Iris pigment epithelial cell (primary cell): ENCODE results near the gene TAPT1.
"Not testable (repeated sequence)": the region's sequence is repeated elsewhere in the genome, so short reads cannot be mapped to it uniquely, and the experiment has no call there.

Source experiments
- DNase-seq: peaks from one replicate; pipeline ENCODE4 v3.0.0-alpha.2; 2011; ENCODE audit warnings: low read depth

TAPT1 gene

GRCh38 chr4:16169490-16169889 is 56.8 kb downstream of the TAPT1 start:
- no peak for DNase-seq

- no peak for DNase-seq
Measured at GRCh38 chr4:16168710-16169388, 57.4 kb downstream of the TAPT1 start.

GRCh38 chr4:16168144-16168543 is 58.1 kb downstream of the TAPT1 start:
- DNase-seq, result no peak

GRCh38 chr4:16165931-16166330 is 60.3 kb downstream of the TAPT1 start:
- DNase-seq, result no peak

GRCh38 chr4:16162891-16163290 is 63.4 kb downstream of the TAPT1 start:
- DNase-seq, result no peak

- no peak for DNase-seq
Measured at GRCh38 chr4:16161851-16162408, 64.3 kb downstream of the TAPT1 start.

GRCh38 chr4:16160457-16160856 is 65.8 kb downstream of the TAPT1 start:
- DNase-seq, result peak; percentile 12

GRCh38 chr4:16159286-16159685 is 67.0 kb downstream of the TAPT1 start:
- DNase-seq, result no peak

- no peak for DNase-seq
Measured at GRCh38 chr4:16158504-16158852, 67.8 kb downstream of the TAPT1 start.

- peak; percentile 35 for DNase-seq
Measured at GRCh38 chr4:16157609-16158503, 68.4 kb downstream of the TAPT1 start.

GRCh38 chr4:16155528-16156169 is 70.6 kb downstream of the TAPT1 start:
- no peak for DNase-seq

DNA sequence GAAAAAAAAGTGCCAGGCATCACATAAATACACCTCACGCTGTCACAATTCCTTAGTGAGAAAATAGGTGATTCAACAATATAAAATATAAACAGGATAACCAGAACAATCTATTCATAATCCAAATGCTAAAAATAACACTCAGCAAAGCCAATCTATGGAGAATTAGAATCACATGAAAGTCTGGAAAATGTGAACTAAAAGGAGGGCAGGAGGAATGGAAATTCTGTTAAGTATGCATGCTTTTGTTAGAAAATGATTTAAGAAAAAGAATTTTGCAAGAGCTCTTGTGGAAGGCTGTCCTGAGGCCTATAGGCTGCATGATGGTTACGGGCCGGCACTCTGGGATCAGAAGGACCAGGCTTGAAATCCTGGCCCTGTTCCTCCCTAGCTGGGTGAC is 71.8 kb downstream of the TAPT1 start:
- no peak for DNase-seq

GRCh38 chr4:16150716-16151115 is 75.6 kb downstream of the TAPT1 start:
- DNase-seq, result no peak

DNA sequence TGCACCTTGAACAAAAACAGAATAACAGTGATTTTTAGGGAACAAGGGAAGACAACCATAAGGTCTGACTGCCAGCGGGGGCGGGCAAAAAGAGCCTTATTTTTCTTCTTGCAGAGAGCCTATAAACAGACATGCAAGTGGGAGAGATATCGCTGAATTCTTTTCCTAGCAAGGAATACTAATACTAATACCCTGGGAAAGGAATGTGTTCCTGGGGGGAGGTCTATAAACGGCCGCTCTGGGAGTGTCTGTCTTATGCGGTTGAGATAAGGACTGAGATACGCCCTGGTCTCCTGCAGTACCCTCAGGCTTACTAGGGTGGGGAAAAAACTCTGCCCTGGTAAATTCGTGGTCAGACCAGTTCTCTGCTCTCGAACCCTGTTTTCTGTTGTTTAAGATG is 81.4 kb downstream of the TAPT1 start:
- not testable (repeated sequence) for DNase-seq

- DNase-seq, result no peak
Measured at GRCh38 chr4:16142598-16143310, 83.5 kb downstream of the TAPT1 start.

DNA sequence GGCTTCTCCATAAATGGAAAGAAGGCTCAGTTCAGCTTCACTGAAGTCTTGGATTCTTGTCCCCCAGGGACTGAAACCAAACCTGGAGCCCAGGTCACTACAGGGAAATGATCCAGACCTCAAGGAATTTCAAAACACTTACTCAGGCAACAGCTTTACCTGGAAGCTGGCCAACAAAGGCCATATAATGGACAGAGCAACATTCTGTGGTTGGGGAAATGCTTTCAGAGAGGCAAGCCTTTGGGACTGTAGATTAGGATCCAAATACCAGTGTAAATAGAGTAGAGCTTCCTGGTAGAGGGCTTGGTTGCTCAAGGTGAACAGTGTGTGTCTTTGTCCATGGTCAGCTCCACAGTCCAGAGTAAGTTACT is 85.4 kb downstream of the TAPT1 start:
- peak; percentile 94 for DNase-seq

GRCh38 chr4:16140231-16140878 is 85.9 kb downstream of the TAPT1 start:
- no peak for DNase-seq

DNA sequence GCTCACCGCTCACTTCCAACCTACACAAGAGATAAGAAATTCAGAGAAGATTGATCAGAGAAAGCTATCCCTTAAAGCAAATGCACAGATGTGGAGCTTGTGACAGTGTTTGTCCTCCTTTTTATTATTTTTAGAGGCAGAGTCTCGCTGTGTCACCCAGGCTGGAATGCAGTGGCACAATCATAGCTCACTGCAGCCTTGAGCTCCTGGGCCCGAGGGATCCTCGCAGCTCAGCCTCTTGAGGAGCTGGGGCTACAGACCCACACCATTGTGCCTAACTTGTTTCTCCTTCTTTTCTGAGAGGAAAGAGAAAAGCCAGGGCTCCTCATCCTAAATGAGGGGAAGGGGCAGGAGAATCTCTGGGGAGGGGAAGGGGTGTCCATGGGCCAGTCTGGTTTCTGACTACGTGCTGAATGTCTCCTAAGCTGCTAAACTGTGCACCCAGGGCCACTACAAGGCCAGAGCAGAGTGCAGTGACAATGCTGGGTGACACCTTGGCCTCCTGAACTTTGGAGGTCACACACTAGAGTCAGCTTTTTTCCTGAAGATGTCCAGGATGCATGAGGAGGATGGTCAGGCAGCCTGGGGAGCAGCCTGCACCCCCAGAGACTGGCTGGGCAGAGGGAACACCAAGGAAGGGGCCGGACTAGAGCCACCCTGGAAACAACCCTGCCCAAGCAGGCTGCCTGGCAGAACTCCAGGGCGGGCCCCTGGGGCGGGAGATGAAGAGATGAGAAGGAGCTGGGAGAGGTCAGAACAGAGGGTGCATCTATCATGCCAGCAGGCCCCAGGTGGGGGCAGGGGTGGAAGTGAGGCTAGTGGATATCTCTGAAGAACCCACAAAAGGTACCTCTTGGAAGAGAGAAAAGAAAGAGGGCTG is 87.0 kb downstream of the TAPT1 start:
- DNase-seq, result no peak

DNA sequence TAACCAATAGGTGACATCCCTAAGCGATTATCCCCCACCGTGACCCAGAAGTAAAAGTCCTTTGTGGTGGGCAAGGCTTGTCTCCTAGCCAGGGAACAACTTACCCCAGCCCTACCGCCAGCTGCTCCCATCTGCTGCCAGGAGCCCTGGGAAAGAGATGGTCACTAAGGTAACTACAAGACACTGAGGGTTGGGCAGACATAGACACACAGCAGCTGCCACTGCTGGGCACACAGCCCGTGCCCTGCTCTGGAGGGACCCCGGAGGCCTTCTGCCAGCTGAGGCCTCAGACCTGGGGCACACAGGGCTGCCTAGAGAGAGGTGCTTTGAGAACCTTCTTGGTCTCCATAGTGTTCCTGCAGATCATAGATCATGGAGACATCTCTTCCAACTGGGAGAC is 89.4 kb downstream of the TAPT1 start:
- DNase-seq, result no peak

DNA sequence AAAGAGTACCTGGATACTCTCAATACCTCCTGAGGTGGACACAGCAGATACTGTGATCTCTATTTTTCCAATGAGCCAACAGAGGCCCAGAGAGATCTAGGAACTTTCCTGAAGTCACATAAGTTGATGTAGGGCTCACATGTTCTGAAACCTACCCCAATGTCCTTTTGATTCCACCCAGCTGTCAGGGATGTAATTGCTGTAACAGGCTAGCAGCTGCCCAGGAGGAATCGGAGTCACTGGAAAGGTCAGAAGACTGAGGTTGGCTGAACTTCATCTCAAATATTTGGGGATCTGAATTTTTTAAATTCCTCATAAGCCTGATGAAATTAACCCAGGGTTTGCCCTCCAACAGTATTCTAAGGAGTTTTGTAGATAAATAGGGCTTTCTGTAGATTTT is 90.0 kb downstream of the TAPT1 start:
- DNase-seq, result no peak

DNA sequence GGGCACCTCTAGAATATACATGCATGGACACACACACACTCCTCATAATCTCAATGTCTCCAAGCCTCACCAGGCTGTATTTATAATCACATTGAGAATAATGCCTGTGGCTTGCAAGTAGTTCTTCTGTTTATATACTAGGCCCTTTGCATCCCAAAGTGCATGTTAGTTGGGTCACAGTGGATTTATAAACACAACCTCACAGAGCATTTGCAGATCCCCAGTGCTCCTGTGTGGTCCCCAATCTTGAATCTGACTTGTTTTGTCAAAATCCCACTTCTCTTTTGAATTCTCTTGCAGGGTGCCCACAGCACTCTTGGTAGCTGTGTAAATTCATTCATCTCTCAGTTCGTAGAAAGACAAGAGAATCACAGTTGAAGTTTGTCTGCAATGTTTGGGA is 92.9 kb downstream of the TAPT1 start:
- no peak for DNase-seq
